Large intestine (tissue), 3 donors: Measurements from ENCODE around the gene DSG2. TPM values are rescaled to one million over a fixed set of nuclear protein-coding genes. Genes with fewer than 3 reads are reported as not detected.
"Not testable (repeated sequence)": the region's sequence is repeated elsewhere in the genome, so short reads cannot be mapped to it uniquely, and the experiment has no call there.

Experiments used
- DNase-seq, 2 donors: peaks; one replicate each; pipeline versions ENCODE4 v3.0.0 to v3.0.0-alpha.2; 2013
- H3K27ac ChIP-seq: one replicate; pipeline ENCODE4 v1.5.1; 2013; ENCODE audit warnings: low read length
- H3K27me3 ChIP-seq: 2 replicates; pipeline ENCODE4 v1.6.1; 2013; ENCODE audit warnings: low read length; ENCODE audit not compliant: control insufficient read depth, insufficient read depth
- H3K36me3 ChIP-seq: 2 replicates; pipeline ENCODE4 v1.6.1; 2013; ENCODE audit warnings: low read length; ENCODE audit not compliant: control insufficient read depth, insufficient read depth
- H3K4me1 ChIP-seq: one replicate; pipeline ENCODE4 v1.6.1; 2013; ENCODE audit warnings: low read length; ENCODE audit not compliant: control insufficient read depth, insufficient read depth
- H3K4me3 ChIP-seq: one replicate; pipeline ENCODE4 v1.5.1; 2013; ENCODE audit warnings: low read length
- H3K9me3 ChIP-seq: one replicate; pipeline ENCODE4 v1.6.1; 2013; ENCODE audit warnings: mild to moderate bottlenecking, low read depth, low read length, moderate library complexity; ENCODE audit not compliant: control insufficient read depth
- WGBS: methylation state at CpG from one replicate; pipeline ENCODE4 v1.1.5; 2013; ENCODE audit warnings: low lambda C conversion rate; ENCODE audit not compliant: insufficient coverage; 5-methylcytosine and 5-hydroxymethylcytosine counted together
- polyA plus RNA-seq: library from polyadenylated mRNA; unstranded; fragments of 120-200 nt; gene quantifications from one replicate; pipeline ENCODE4 v1.2.1, GENCODE V29; 2013

The DSG2 gene
- polyA plus RNA-seq, 1 donor = 96.9 TPM

GRCh38 chr18:31486165-31486564 lies 11.8 kb upstream of the DSG2 start:
- no peaks in the 10 kb centered on the region for H3K27me3 ChIP-seq
- no peak overlapping the region for H3K4me3 ChIP-seq
- H3K4me1 ChIP-seq = peaks cover 5% of the 10 kb centered on the region
- DNase-seq = no peak
- H3K27ac ChIP-seq = no peak overlapping the region
- no peaks in the 10 kb centered on the region for H3K36me3 ChIP-seq
- no peaks in the 10 kb centered on the region for H3K9me3 ChIP-seq
- 68% methylated on average over 2 of the region's 2 CpGs for WGBS

- Histone ChIP-seq H3K9me3 (no peaks in the 10 kb centered on the region), H3K36me3 (no peaks in the 10 kb centered on the region), H3K27ac (no peak overlapping the region), H3K27me3 (no peaks in the 10 kb centered on the region), H3K4me3 (no peak overlapping the region), H3K4me1 (peaks cover 5% of the 10 kb centered on the region)
- no peak for DNase-seq
- no CpG with 5 or more reads among the region's 9 CpGs for WGBS
These were observed 10.5 kb upstream of the DSG2 start for GRCh38 chr18:31487246-31488015.

GRCh38 chr18:31489311-31489710 lies 8.7 kb upstream of the DSG2 start:
- Histone ChIP-seq H3K9me3 (no peaks in the 10 kb centered on the region), H3K4me1 (peaks cover 5% of the 10 kb centered on the region), H3K4me3 (no peak overlapping the region), H3K36me3 (no peaks in the 10 kb centered on the region), H3K27me3 (no peaks in the 10 kb centered on the region), H3K27ac (no peak overlapping the region)
- 100% methylated on average over 1 of the region's 1 CpG for WGBS
- DNase-seq = no peak

- Histone ChIP-seq H3K27ac (peak overlapping the region; percentile 62), H3K4me3 (no peak overlapping the region), H3K27me3 (no peaks in the 10 kb centered on the region), H3K4me1 (peaks cover 5% of the 10 kb centered on the region), H3K36me3 (no peaks in the 10 kb centered on the region), H3K9me3 (no peaks in the 10 kb centered on the region)
- peak; percentile 71 to 84 for DNase-seq
- no CpG with 5 or more reads among the region's 1 CpG for WGBS
These were observed 7.6 kb upstream of the DSG2 start for GRCh38 chr18:31490387-31490786.

GRCh38 chr18:31490833-31491232 lies 7.1 kb upstream of the DSG2 start:
- Histone ChIP-seq H3K4me1 (peaks cover 5% of the 10 kb centered on the region), H3K9me3 (no peaks in the 10 kb centered on the region), H3K36me3 (no peaks in the 10 kb centered on the region), H3K4me3 (no peak overlapping the region), H3K27me3 (no peaks in the 10 kb centered on the region), H3K27ac (peak overlapping the region; percentile 62)
- DNase-seq = peak in 1 of 2 donors; percentile 42

- Histone ChIP-seq H3K4me3 (no peak overlapping the region), H3K4me1 (peaks cover 5% of the 10 kb centered on the region), H3K9me3 (no peaks in the 10 kb centered on the region), H3K27ac (no peak overlapping the region), H3K27me3 (no peaks in the 10 kb centered on the region), H3K36me3 (no peaks in the 10 kb centered on the region)
- no peak for DNase-seq
These were observed 6.4 kb upstream of the DSG2 start for GRCh38 chr18:31491586-31491985.

- H3K4me1 ChIP-seq = peaks cover 5% of the 10 kb centered on the region
- WGBS = no CpG with 5 or more reads among the region's 9 CpGs
- no peaks in the 10 kb centered on the region for H3K36me3 ChIP-seq
- no peak overlapping the region for H3K27ac ChIP-seq
- DNase-seq = no peak
- H3K9me3 ChIP-seq = no peaks in the 10 kb centered on the region
- no peaks in the 10 kb centered on the region for H3K27me3 ChIP-seq
- H3K4me3 ChIP-seq = no peak overlapping the region
These were observed 5.3 kb upstream of the DSG2 start for GRCh38 chr18:31492671-31493070.

GRCh38 chr18:31493171-31493570 lies 4.8 kb upstream of the DSG2 start:
- Histone ChIP-seq H3K4me3 (no peak overlapping the region), H3K9me3 (no peaks in the 10 kb centered on the region), H3K36me3 (no peaks in the 10 kb centered on the region), H3K4me1 (peaks cover 5% of the 10 kb centered on the region), H3K27me3 (no peaks in the 10 kb centered on the region), H3K27ac (no peak overlapping the region)
- 100% methylated on average over 1 of the region's 7 CpGs for WGBS
- DNase-seq = no peak

- Histone ChIP-seq H3K27ac (no peak overlapping the region), H3K4me3 (no peak overlapping the region), H3K4me1 (peaks cover 5% of the 10 kb centered on the region), H3K9me3 (no peaks in the 10 kb centered on the region), H3K36me3 (no peaks in the 10 kb centered on the region), H3K27me3 (no peaks in the 10 kb centered on the region)
- no peak for DNase-seq
These were observed 4.0 kb upstream of the DSG2 start for GRCh38 chr18:31493941-31494340.

- not testable (repeated sequence) for DNase-seq, H3K9me3 ChIP-seq, H3K4me3 ChIP-seq, H3K27me3 ChIP-seq, H3K36me3 ChIP-seq, H3K27ac ChIP-seq, H3K4me1 ChIP-seq
- WGBS = no CpG with 5 or more reads among the region's 2 CpGs
These were observed 3.2 kb upstream of the DSG2 start for GRCh38 chr18:31494705-31495244.

- Histone ChIP-seq H3K4me1 (peaks cover 4% of the 10 kb centered on the region), H3K4me3 (peak overlapping the region; percentile 90), H3K27me3 (no peaks in the 10 kb centered on the region), H3K27ac (peak overlapping the region; percentile 88), H3K36me3 (no peaks in the 10 kb centered on the region), H3K9me3 (no peaks in the 10 kb centered on the region)
- no CpG with 5 or more reads among the region's 25 CpGs for WGBS
- DNase-seq = no peak
These were observed 557 bp upstream of the DSG2 start for GRCh38 chr18:31497404-31497835.
